22Rv1 (cell line): ENCODE data around the gene ATP9A.

ENCODE experiments used
- CTCF ChIP-seq: fragments of 450-650 bp; IDR thresholded peaks from 2 replicates; pipeline ENCODE4 v1.5.1; 2017; ENCODE audit warnings: mild to moderate bottlenecking
- ZFX ChIP-seq: fragments of 450-650 bp; IDR thresholded peaks from 2 replicates; pipeline ENCODE4 v1.6.1; 2017; ENCODE audit warnings: antibody characterized with exemption, borderline replicate concordance

- TF ChIP-seq CTCF (no peak), ZFX (no peak)
Observed at GRCh38 chr20:51562027-51562331, 206.2 kb downstream of the ATP9A start.
